K562 (cell line): Measurements from ENCODE around the gene OR2G2. TPM values are rescaled to one million over a fixed set of nuclear protein-coding genes. Genes with fewer than 3 reads are reported as not detected.

Experiments used
- ATAC-seq: fragments of 200-7000 bp; cut with Tn5 transposase; 3 replicates; pipeline ENCODE4 v1.9.1; 2020; ENCODE audit warnings: moderate library complexity
- BruUV-seq: library from RNA; stranded (reverse); fragments of 400-500 nt; replicated peaks from 2 replicates; lab custom pipeline; 2021; lab: Mats Ljungman, UMichigan
- CTCF ChIA-PET: fragments of 300-600 bp; formaldehyde crosslinking; extraction: SDS; loops from one replicate; lab custom pipeline; 2021; ENCODE audit warnings: low intra/inter-chr PET ratio; lab: Yijun Ruan, JAX
- POLR2A ChIA-PET: fragments of 300-600, 350-650 bp; sonication (Branson Sonifier 250); formaldehyde crosslinking; extraction: SDS; loops from one replicate; lab custom pipeline; 2021; ENCODE audit warnings: antibody characterized with exemption, inconsistent platforms; lab: Yijun Ruan, JAX
- DNase-seq, 4 experiments: peaks; one replicate each; pipeline versions ENCODE4 v3.0.0 to v3.0.0-alpha.2; 2011 to 2018; ENCODE audit warnings: low spot score in 3 of 4, mixed read lengths in 3 of 4; ENCODE audit errors: extremely low read depth in 1 of 4
- FAIRE-seq: peaks from 2 replicates; lab custom pipeline; 2011; peaks lifted over from hg19 to GRCh38; lab: Jason Lieb, UNC
- H2AFZ ChIP-seq: 2 replicates; pipeline ENCODE4 v1.6.0; 2011; ENCODE audit warnings: low read depth, low read length, control low read depth, inconsistent platforms
- H3K27ac ChIP-seq: fragments of 200-600 bp; 3 replicates; pipeline ENCODE4 v1.8.0; 2011; ENCODE audit warnings: low read depth, mild to moderate bottlenecking, control low read depth, inconsistent platforms, low read length, moderate library complexity, mixed read lengths; ENCODE audit errors: extremely low read depth
- H3K27me3 ChIP-seq, 2 experiments: fragments of 300-600 bp in 1 of 2; 2 replicates in 1 of 2; 3 replicates in 1 of 2; pipeline versions ENCODE4 v1.6.0 to v1.8.0; 2011; ENCODE audit warnings: inconsistent platforms in 2 of 2, low read length in 2 of 2, mild to moderate bottlenecking in 1 of 2, mixed read lengths in 1 of 2, moderate library complexity in 1 of 2; ENCODE audit not compliant: control insufficient read depth in 2 of 2, insufficient read depth in 2 of 2
- H3K36me3 ChIP-seq: fragments of 300-600 bp; 3 replicates; pipeline ENCODE4 v1.8.0; 2011; ENCODE audit warnings: mild to moderate bottlenecking, low read length, inconsistent platforms; ENCODE audit not compliant: control insufficient read depth, insufficient read depth
- H3K4me1 ChIP-seq, 2 experiments: fragments of 200-600 bp in 1 of 2; replicated peaks in 1 of 2; 2 replicates in 1 of 2; 3 replicates in 1 of 2; pipeline versions ENCODE4 v1.5.1 to v1.8.0; 2011; ENCODE audit warnings: inconsistent platforms in 2 of 2, low read length in 2 of 2, mild to moderate bottlenecking in 1 of 2, mixed read lengths in 1 of 2, moderate library complexity in 1 of 2; ENCODE audit not compliant: control insufficient read depth in 2 of 2, insufficient read depth in 2 of 2
- H3K4me2 ChIP-seq: 2 replicates; pipeline ENCODE4 v1.6.1; 2011; ENCODE audit warnings: low read length, control low read depth, inconsistent platforms, mixed read lengths; ENCODE audit not compliant: insufficient read depth
- H3K4me3 ChIP-seq: fragments of 200-600 bp; sonication (generic), shearing (Covaris generic); 2 replicates; pipeline ENCODE4 v1.5.1; 2016; ENCODE audit warnings: control low read depth, inconsistent platforms
- H3K79me2 ChIP-seq: fragments of 200-600 bp; 3 replicates; pipeline ENCODE4 v1.8.0; 2011; ENCODE audit warnings: low read length, inconsistent platforms; ENCODE audit not compliant: control insufficient read depth, insufficient read depth
- H3K9ac ChIP-seq, 2 experiments: 2 replicates each; pipeline versions ENCODE4 v1.6.0 to v1.6.1; 2011; ENCODE audit warnings: low read depth in 2 of 2, low read length in 2 of 2, control low read depth in 1 of 2, inconsistent platforms in 1 of 2, mild to moderate bottlenecking in 1 of 2, mixed read lengths in 1 of 2; ENCODE audit not compliant: insufficient read depth in 1 of 2
- H3K9me1 ChIP-seq: one replicate; pipeline ENCODE4 v1.6.0; 2011; ENCODE audit warnings: inconsistent platforms, mild to moderate bottlenecking, low read length, moderate library complexity; ENCODE audit not compliant: control insufficient read depth, insufficient read depth
- H3K9me3 ChIP-seq: replicated peaks from 2 replicates; pipeline ENCODE4 v1.5.1; 2011; ENCODE audit warnings: low read depth, low read length, inconsistent platforms; ENCODE audit not compliant: control insufficient read depth, insufficient read depth
- H4K20me1 ChIP-seq: replicated peaks from 2 replicates; pipeline ENCODE4 v1.6.1; 2011; ENCODE audit warnings: low read length, inconsistent platforms, mixed read lengths; ENCODE audit not compliant: control insufficient read depth, insufficient read depth
- ELF1 ChIP-seq: fragments of 200-800 bp; sonication (Bioruptor generic); IDR thresholded peaks from 2 replicates; pipeline ENCODE4 v1.6.1; 2016; ENCODE audit warnings: missing genetic modification characterization, missing compliant biosample characterization
- KDM1A ChIP-seq, 2 experiments: fragments of 450-650 bp; IDR thresholded peaks; 2 replicates each; pipeline ENCODE4 v1.6.1; 2016; ENCODE audit warnings: mild to moderate bottlenecking in 2 of 2
- POLR2A ChIP-seq: fragments of 450-650 bp; conservative IDR thresholded peaks from 2 replicates; pipeline ENCODE4 v1.6.1; 2016
- RFX7 ChIP-seq: fragments of 250-450 bp; sonication (Bioruptor Pico); IDR thresholded peaks from 2 replicates; pipeline ENCODE4 v1.5.1; 2021; ENCODE audit warnings: mild to moderate bottlenecking
- ZNF3 ChIP-seq: fragments of 250-450 bp; sonication (Bioruptor Pico); IDR thresholded peaks from 2 replicates; pipeline ENCODE4 v1.5.0; 2021; ENCODE audit warnings: mild to moderate bottlenecking, moderate library complexity
- ZNF347 ChIP-seq: fragments of 450-650 bp; formaldehyde crosslinking; IDR thresholded peaks from 2 replicates; pipeline ENCODE4 v1.4.0; 2020; ENCODE audit warnings: low read depth, mild to moderate bottlenecking, moderate library complexity
- WGBS: fragments of 100-300 bp; shearing (Covaris generic); methylation state at CpG from one replicate; pipeline ENCODE4 v1.1.6; 2016; ENCODE audit warnings: low coverage, mixed read lengths; ENCODE audit not compliant: insufficient coverage; ENCODE audit errors: missing lambda C conversion rate; 5-methylcytosine and 5-hydroxymethylcytosine counted together
- in situ Hi-C: fragments of 300-500 bp; cut with MboI; formaldehyde crosslinking; loops from 4 replicates; pipeline ENCODE4 v1.15.0; 2018; ENCODE audit warnings: inconsistent platforms, mixed read lengths
- intact Hi-C: fragments of 100-400 bp; cut with micrococcal nuclease; formaldehyde crosslinking; loops from 2 replicates; pipeline ENCODE4 v1.14.2; 2022
- polyA plus RNA-seq, 8 experiments: library from polyadenylated mRNA; depleted of rRNA in 4 of 8; stranded (reverse) in 5 of 8; unstranded in 3 of 8; fragments of >200 nt; fragmentation: Nextera tagmentation in 2 of 8; fragmentation: Illumina TruSeq in 1 of 8; extraction: Ambion mirVana in 2 of 8; extraction: Trizol in 1 of 8; gene quantifications; 2 replicates each; pipeline versions ENCODE4 v1.2.1 to v1.2.3, GENCODE V29; 2011 to 2014; ENCODE audit warnings: inconsistent platforms in 1 of 8, missing spikeins in 1 of 8
- total RNA-seq, 7 experiments: library from RNA; depleted of rRNA in 6 of 7; stranded (reverse); fragments of >200 nt in 6 of 7; fragmentation: Illumina TruSeq in 2 of 7; extraction: Trizol in 2 of 7; gene quantifications; 2 replicates each; pipeline versions ENCODE4 v1.2.1 to v1.2.3, GENCODE V29; 2011 to 2021; ENCODE audit warnings: low replicate concordance in 1 of 7
- TF ChIP-seq, protein P1 (sequence below): fragments of 150-350 bp; IDR thresholded peaks from 2 replicates; pipeline ENCODE4 v1.6.1; 2014; ENCODE audit warnings: low read depth, mild to moderate bottlenecking, low read length, borderline replicate concordance
- TF ChIP-seq, protein P2 (sequence below): fragments of 450-650 bp; IDR thresholded peaks from 2 replicates; pipeline ENCODE4 v1.6.1; 2016; ENCODE audit warnings: borderline replicate concordance
- TF ChIP-seq, protein P3 (sequence below): sonication (generic); formaldehyde crosslinking; IDR thresholded peaks from 2 replicates; pipeline ENCODE4 v1.8.0; 2022; ENCODE audit warnings: missing genetic modification reagents, mild to moderate bottlenecking, moderate library complexity, borderline replicate concordance
- TF ChIP-seq, protein P4 (sequence below): fragments of 450-650 bp; IDR thresholded peaks from 2 replicates; pipeline ENCODE4 v1.6.1; 2017; ENCODE audit warnings: antibody characterized with exemption, mild to moderate bottlenecking

OR2G2 gene
- total and polyA plus RNA-seq, 9 of the 15 experiments (the other 6 are each of a cell fraction or from before 2014, with no cell fraction given): not detected

DNA sequence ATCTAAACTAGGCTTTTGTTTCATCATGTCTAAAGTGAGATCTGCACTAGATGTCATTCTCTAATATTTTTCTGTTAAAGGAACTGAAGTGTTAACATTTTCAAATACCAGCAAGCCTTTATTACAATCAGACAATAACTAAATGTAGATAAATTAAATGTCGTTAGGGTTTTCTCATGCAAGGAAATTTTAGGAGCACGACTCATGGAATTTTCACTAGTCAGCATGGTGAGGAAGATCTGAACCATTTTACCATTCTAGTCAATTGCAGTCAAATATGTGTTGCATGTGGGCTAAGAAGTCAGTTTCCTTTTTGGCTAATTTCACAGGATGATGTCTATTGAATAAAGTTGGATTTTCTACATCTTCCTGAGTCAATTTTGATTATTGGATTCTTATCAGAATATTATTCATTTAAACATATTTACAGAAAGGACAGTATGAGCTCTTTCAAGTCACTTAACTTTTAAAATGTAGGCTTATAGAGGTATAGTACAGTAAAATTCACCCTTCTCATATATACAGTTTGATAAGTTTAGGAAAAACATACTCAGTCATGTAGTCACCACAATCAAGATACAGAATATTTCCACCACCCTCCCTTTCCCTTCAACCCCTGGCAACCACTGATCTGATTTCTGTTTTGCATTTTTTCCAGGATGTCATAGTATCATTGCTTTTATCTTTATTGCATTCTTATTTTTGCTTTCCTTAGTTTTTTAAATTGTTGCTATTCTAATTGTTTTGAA lies 30.1 kb upstream of the OR2G2 start (continued):
- TF ChIP-seq, protein P1, sequence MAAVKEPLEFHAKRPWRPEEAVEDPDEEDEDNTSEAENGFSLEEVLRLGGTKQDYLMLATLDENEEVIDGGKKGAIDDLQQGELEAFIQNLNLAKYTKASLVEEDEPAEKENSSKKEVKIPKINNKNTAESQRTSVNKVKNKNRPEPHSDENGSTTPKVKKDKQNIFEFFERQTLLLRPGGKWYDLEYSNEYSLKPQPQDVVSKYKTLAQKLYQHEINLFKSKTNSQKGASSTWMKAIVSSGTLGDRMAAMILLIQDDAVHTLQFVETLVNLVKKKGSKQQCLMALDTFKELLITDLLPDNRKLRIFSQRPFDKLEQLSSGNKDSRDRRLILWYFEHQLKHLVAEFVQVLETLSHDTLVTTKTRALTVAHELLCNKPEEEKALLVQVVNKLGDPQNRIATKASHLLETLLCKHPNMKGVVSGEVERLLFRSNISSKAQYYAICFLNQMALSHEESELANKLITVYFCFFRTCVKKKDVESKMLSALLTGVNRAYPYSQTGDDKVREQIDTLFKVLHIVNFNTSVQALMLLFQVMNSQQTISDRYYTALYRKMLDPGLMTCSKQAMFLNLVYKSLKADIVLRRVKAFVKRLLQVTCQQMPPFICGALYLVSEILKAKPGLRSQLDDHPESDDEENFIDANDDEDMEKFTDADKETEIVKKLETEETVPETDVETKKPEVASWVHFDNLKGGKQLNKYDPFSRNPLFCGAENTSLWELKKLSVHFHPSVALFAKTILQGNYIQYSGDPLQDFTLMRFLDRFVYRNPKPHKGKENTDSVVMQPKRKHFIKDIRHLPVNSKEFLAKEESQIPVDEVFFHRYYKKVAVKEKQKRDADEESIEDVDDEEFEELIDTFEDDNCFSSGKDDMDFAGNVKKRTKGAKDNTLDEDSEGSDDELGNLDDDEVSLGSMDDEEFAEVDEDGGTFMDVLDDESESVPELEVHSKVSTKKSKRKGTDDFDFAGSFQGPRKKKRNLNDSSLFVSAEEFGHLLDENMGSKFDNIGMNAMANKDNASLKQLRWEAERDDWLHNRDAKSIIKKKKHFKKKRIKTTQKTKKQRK: no peak
- TF ChIP-seq ZNF347 (CRISPR knock-in tag): no peak

DNA sequence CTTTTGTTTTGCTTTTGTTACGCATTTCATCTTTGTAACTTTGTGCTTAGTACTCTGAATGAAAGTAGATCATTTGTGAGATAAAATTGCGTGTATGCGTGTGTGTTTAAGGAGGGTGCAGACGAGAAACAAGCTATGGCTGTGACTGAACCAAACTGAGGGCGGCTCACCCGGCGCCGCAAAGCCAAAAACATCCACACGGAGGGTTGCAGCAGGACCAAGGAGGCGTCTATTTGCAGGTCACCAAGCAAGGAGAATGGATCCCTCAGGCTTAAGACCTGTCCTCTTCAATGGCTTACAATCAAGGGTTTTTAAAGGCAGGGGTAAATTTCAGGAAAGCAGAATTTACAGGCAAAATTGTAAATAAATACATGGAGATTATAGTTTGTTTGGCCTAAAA lies 26.4 kb upstream of the OR2G2 start:
- H3K4me2 ChIP-seq: no peak overlapping the region
- POLR2A ChIA-PET: no interaction called here
- no peaks in the 10 kb centered on the region for H3K4me1 ChIP-seq
- no peak overlapping the region for H3K9ac ChIP-seq
- no peak overlapping the region for H3K4me3 ChIP-seq
- no peaks in the 10 kb centered on the region for H3K27me3 ChIP-seq
- DNase-seq (no peak), ATAC-seq (no peak), FAIRE-seq (no peak)
- no peaks in the 10 kb centered on the region for H3K9me1 ChIP-seq
- H2AFZ ChIP-seq: no peak overlapping the region
- no peaks in the 10 kb centered on the region for H3K36me3 ChIP-seq
- in situ Hi-C loops (no loop called here), intact Hi-C loops (no loop called here)
- H3K27ac ChIP-seq: no peak overlapping the region
- CTCF ChIA-PET: no interaction called here
- H3K79me2 ChIP-seq: no peaks in the 10 kb centered on the region
- H4K20me1 ChIP-seq: no peaks in the 10 kb centered on the region
- no TSS peak for BruUV-seq
- no peaks in the 10 kb centered on the region for H3K9me3 ChIP-seq
- WGBS: 2% methylated on average over 10 of the region's 10 CpGs
- TF ChIP-seq POLR2A (no peak), RFX7 (CRISPR knock-in tag) (no peak), KDM1A (IDR thresholded peaks at IDR 0.05) (no peak), ELF1 (tag) (no peak), ZNF3 (CRISPR knock-in tag) (no peak)
- TF ChIP-seq, protein P2, sequence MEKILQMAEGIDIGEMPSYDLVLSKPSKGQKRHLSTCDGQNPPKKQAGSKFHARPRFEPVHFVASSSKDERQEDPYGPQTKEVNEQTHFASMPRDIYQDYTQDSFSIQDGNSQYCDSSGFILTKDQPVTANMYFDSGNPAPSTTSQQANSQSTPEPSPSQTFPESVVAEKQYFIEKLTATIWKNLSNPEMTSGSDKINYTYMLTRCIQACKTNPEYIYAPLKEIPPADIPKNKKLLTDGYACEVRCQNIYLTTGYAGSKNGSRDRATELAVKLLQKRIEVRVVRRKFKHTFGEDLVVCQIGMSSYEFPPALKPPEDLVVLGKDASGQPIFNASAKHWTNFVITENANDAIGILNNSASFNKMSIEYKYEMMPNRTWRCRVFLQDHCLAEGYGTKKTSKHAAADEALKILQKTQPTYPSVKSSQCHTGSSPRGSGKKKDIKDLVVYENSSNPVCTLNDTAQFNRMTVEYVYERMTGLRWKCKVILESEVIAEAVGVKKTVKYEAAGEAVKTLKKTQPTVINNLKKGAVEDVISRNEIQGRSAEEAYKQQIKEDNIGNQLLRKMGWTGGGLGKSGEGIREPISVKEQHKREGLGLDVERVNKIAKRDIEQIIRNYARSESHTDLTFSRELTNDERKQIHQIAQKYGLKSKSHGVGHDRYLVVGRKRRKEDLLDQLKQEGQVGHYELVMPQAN: no peak
- TF ChIP-seq, protein P3, sequence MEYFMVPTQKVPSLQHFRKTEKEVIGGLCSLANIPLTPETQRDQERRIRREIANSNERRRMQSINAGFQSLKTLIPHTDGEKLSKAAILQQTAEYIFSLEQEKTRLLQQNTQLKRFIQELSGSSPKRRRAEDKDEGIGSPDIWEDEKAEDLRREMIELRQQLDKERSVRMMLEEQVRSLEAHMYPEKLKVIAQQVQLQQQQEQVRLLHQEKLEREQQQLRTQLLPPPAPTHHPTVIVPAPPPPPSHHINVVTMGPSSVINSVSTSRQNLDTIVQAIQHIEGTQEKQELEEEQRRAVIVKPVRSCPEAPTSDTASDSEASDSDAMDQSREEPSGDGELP: no peak
- TF ChIP-seq, protein P4, sequence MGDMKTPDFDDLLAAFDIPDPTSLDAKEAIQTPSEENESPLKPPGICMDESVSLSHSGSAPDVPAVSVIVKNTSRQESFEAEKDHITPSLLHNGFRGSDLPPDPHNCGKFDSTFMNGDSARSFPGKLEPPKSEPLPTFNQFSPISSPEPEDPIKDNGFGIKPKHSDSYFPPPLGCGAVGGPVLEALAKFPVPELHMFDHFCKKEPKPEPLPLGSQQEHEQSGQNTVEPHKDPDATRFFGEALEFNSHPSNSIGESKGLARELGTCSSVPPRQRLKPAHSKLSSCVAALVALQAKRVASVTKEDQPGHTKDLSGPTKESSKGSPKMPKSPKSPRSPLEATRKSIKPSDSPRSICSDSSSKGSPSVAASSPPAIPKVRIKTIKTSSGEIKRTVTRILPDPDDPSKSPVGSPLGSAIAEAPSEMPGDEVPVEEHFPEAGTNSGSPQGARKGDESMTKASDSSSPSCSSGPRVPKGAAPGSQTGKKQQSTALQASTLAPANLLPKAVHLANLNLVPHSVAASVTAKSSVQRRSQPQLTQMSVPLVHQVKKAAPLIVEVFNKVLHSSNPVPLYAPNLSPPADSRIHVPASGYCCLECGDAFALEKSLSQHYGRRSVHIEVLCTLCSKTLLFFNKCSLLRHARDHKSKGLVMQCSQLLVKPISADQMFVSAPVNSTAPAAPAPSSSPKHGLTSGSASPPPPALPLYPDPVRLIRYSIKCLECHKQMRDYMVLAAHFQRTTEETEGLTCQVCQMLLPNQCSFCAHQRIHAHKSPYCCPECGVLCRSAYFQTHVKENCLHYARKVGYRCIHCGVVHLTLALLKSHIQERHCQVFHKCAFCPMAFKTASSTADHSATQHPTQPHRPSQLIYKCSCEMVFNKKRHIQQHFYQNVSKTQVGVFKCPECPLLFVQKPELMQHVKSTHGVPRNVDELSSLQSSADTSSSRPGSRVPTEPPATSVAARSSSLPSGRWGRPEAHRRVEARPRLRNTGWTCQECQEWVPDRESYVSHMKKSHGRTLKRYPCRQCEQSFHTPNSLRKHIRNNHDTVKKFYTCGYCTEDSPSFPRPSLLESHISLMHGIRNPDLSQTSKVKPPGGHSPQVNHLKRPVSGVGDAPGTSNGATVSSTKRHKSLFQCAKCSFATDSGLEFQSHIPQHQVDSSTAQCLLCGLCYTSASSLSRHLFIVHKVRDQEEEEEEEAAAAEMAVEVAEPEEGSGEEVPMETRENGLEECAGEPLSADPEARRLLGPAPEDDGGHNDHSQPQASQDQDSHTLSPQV: no peak
